GM12878 (cell line): Measurements from ENCODE around the gene NFASC.

ENCODE experiments used
- CEBPB ChIP-seq, 2 experiments: fragments of 150-350 bp in 1 of 2; IDR thresholded peaks; 2 replicates each; pipeline ENCODE4 v1.6.1; 2012 to 2014; ENCODE audit warnings: low read depth in 2 of 2, low read length in 2 of 2, borderline replicate concordance in 1 of 2, inconsistent platforms in 1 of 2
- CTCF ChIP-seq, 3 experiments: IDR thresholded peaks in 2 of 3; conservative IDR thresholded peaks in 1 of 3; 2 replicates each; pipeline ENCODE4 v1.5.1; 2011; ENCODE audit warnings: low read depth in 3 of 3, low read length in 3 of 3, mild to moderate bottlenecking in 3 of 3, control low read depth in 2 of 3, moderate library complexity in 2 of 3, inconsistent platforms in 1 of 3, mixed read lengths in 1 of 3; ENCODE audit not compliant: control insufficient read depth in 2 of 3, insufficient read depth in 1 of 3; ENCODE audit errors: extremely low read depth in 1 of 3
- E2F8 ChIP-seq: fragments of 450-650 bp; IDR thresholded peaks from 2 replicates; pipeline ENCODE4 v1.6.1; 2018; ENCODE audit warnings: mild to moderate bottlenecking, low read depth, moderate library complexity; ENCODE audit not compliant: partially characterized antibody
- EP300 ChIP-seq, 2 experiments: fragments of 150-350 bp in 1 of 2; IDR thresholded peaks; 2 replicates each; pipeline ENCODE4 v1.6.1; 2011 to 2012; ENCODE audit warnings: low read depth in 2 of 2, low read length in 2 of 2, borderline replicate concordance in 1 of 2, improper control_type of control experiment in 1 of 2, inconsistent platforms in 1 of 2; ENCODE audit not compliant: control insufficient read depth in 1 of 2
- GABPA ChIP-seq: IDR thresholded peaks from 2 replicates; pipeline ENCODE4 v1.6.1; 2014; ENCODE audit warnings: antibody characterized with exemption, low read depth, mild to moderate bottlenecking, inconsistent platforms
- POLR2A ChIP-seq: IDR thresholded peaks from 2 replicates; pipeline ENCODE4 v1.6.1; 2011; ENCODE audit warnings: low read depth, mild to moderate bottlenecking, low read length
- RBBP5 ChIP-seq: fragments of 200-600 bp; sonication (generic); conservative IDR thresholded peaks from 2 replicates; pipeline ENCODE4 v1.6.1; 2016
- RCOR1 ChIP-seq: conservative IDR thresholded peaks from 2 replicates; pipeline ENCODE4 v1.6.1; 2012; ENCODE audit warnings: low read depth, low read length, improper control_type of control experiment
- TF ChIP-seq, protein P1 (sequence below): IDR thresholded peaks from 2 replicates; pipeline ENCODE4 v1.6.1; 2011; ENCODE audit warnings: low read depth, low read length, improper control_type of control experiment, borderline replicate concordance
- TF ChIP-seq, protein P2 (sequence below): IDR thresholded peaks from 2 replicates; pipeline ENCODE4 v1.6.1; 2012; ENCODE audit warnings: low read depth, low read length, improper control_type of control experiment
- TF ChIP-seq, protein P3 (sequence below): IDR thresholded peaks from 2 replicates; pipeline ENCODE4 v1.6.1; 2012; ENCODE audit warnings: mild to moderate bottlenecking, low read depth, low read length

DNA sequence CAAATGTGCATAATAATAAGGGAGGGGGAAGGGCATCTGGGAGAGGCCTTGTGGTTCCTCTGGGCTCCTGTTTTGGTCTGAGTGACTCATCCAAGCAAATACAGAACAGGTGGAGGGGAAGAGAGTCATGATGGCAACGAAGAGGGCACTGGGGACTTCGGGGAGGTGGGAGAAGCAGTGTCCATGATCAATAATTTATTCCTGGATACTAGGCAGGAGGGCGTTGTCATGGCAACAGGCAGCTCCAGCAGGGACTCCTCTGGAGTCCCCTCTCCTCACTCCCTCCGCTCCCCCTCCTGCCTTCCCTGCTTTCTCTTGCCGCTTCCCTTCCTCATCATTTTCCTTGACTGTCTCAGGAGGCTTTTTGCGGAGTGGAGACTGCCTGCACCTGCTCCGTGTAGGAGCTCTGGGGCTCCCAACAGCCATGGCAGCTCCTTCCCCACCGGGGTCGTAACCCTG lies 12.3 kb upstream of the NFASC start:
- no peak for TF ChIP-seq CTCF (IDR thresholded peaks at IDR 0.05 in 2 of 3, conservative IDR thresholded peaks at IDR 0.05 in 1 of 3; ENCODE audit: control insufficient read depth in 2 of 3, extremely low read depth in 1 of 3, insufficient read depth in 1 of 3, low read depth in 3 of 3, low read length in 3 of 3)
- no peak for TF ChIP-seq RBBP5
- TF ChIP-seq RCOR1, result no peak
- TF ChIP-seq POLR2A, result no peak
- no peak for TF ChIP-seq CEBPB (IDR thresholded peaks at IDR 0.05; ENCODE audit: borderline replicate concordance in 1 of 2, low read depth in 2 of 2, low read length in 2 of 2)
- TF ChIP-seq, protein P1, sequence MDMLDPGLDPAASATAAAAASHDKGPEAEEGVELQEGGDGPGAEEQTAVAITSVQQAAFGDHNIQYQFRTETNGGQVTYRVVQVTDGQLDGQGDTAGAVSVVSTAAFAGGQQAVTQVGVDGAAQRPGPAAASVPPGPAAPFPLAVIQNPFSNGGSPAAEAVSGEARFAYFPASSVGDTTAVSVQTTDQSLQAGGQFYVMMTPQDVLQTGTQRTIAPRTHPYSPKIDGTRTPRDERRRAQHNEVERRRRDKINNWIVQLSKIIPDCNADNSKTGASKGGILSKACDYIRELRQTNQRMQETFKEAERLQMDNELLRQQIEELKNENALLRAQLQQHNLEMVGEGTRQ, result no peak
- no peak for TF ChIP-seq E2F8
- TF ChIP-seq, protein P2, sequence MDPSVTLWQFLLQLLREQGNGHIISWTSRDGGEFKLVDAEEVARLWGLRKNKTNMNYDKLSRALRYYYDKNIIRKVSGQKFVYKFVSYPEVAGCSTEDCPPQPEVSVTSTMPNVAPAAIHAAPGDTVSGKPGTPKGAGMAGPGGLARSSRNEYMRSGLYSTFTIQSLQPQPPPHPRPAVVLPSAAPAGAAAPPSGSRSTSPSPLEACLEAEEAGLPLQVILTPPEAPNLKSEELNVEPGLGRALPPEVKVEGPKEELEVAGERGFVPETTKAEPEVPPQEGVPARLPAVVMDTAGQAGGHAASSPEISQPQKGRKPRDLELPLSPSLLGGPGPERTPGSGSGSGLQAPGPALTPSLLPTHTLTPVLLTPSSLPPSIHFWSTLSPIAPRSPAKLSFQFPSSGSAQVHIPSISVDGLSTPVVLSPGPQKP, result no peak
- no peak for TF ChIP-seq GABPA
- TF ChIP-seq EP300 (IDR thresholded peaks at IDR 0.05; ENCODE audit: borderline replicate concordance in 1 of 2, control insufficient read depth in 1 of 2, low read depth in 2 of 2, low read length in 2 of 2), result no peak
- TF ChIP-seq, protein P3, sequence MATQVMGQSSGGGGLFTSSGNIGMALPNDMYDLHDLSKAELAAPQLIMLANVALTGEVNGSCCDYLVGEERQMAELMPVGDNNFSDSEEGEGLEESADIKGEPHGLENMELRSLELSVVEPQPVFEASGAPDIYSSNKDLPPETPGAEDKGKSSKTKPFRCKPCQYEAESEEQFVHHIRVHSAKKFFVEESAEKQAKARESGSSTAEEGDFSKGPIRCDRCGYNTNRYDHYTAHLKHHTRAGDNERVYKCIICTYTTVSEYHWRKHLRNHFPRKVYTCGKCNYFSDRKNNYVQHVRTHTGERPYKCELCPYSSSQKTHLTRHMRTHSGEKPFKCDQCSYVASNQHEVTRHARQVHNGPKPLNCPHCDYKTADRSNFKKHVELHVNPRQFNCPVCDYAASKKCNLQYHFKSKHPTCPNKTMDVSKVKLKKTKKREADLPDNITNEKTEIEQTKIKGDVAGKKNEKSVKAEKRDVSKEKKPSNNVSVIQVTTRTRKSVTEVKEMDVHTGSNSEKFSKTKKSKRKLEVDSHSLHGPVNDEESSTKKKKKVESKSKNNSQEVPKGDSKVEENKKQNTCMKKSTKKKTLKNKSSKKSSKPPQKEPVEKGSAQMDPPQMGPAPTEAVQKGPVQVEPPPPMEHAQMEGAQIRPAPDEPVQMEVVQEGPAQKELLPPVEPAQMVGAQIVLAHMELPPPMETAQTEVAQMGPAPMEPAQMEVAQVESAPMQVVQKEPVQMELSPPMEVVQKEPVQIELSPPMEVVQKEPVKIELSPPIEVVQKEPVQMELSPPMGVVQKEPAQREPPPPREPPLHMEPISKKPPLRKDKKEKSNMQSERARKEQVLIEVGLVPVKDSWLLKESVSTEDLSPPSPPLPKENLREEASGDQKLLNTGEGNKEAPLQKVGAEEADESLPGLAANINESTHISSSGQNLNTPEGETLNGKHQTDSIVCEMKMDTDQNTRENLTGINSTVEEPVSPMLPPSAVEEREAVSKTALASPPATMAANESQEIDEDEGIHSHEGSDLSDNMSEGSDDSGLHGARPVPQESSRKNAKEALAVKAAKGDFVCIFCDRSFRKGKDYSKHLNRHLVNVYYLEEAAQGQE, result no peak
